HG02840 (cell line): ENCODE results near the gene TMEM217.

Experiments
- ATAC-seq: cut with Tn5 transposase; IDR thresholded peaks from one replicate; pipeline ENCODE4 v1.9.1; 2021; ENCODE audit warnings: mild to moderate bottlenecking, moderate library complexity, moderate number of reproducible peaks; ENCODE audit not compliant: unreplicated experiment, low FRiP score

Gene TMEM217

DNA sequence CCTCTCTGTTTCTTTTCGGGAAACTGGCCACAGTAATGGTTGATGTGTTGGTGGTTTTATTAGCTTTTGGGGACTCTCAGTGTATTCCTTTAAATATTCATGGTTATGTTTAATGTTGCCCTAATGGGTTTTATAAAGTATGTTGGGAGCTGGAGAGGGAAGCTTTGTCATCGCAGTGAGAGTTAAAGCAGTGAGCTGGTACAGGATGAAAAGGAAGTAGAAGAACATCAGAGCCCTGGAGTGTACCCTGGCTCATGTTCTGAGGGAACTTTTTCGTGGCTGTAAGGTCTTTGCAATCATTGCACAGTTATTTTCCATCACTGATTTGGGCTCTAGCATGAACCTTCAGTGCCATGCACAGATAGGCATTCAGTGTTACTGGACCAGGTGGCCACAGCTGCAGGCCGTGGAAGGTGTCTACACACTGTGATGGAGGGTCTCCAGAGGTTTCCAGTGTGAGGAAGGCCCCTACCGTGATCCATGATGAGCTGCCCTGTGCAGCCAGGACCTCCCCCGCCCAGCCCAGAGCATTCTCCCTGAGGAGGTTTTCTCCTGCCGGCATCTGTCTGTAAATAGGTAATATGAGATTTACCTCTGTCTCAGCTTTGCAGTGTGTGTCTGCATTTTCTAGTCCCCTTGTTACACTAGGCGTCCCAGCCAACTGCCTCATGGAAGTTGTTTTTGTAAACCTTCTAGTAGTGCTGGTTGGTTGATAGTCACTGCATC, 22.4 kb upstream of the TMEM217 start:
- no peak for ATAC-seq

- no peak for ATAC-seq
Observed at GRCh38 chr6:37279366-37280134, 21.6 kb upstream of the TMEM217 start.

GRCh38 chr6:37277001-37277409, 19.1 kb upstream of the TMEM217 start:
- ATAC-seq, result no peak

GRCh38 chr6:37275350-37275749, 17.4 kb upstream of the TMEM217 start:
- ATAC-seq, result no peak

DNA sequence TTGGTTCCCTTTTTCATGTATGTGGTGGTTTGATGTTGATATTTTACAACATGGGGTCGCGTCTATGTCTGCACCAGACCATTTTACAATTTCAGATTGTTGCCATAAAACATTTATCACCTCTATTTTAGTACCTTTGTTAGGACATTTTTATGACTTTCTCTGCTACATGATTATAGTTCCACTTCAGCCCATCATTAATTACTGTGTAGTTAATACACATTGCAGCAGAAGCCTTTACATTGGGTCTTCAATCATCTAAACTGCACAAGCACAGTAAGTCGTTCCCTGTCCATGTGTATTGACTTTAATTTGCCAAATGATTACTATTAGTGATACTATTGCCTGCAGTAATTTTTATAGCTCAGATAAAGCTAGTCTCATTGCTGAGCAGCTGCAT, 15.7 kb upstream of the TMEM217 start:
- ATAC-seq, result no peak

DNA sequence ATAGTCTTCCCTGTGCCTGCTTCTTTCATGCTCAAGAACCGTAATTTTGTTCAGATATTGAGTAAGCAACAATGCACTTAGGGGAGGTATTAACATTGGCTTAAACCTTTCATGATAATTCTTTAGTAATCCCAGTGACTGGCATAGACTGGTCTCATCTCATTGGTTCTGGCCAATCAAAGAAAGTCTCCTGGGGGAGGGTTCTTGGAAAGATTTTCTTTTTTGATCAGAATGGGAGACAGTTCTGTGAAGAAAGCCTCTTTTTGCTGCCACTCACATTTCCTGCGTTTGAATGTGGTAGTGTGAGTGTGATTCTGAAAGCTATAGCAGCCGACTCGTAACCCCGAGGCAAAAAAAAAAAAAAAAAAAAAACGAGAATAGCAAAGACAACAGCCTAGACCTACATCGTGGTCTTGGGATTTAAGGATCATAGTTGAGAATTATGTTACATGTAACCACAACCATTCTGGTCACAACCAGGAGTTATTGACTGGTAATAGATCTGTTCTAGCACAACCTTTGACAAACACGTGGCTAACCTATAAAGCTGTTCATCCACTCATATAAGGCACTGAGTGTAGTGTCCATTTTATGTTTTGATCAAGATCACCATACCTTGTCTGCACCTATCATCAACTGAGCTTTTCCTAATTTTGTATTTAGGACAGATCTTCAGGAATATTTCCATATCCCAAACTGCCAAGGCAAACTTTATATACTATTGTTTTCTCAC, 15.1 kb upstream of the TMEM217 start:
- ATAC-seq, result no peak

- no peak for ATAC-seq
Observed at GRCh38 chr6:37269105-37269504, 11.2 kb upstream of the TMEM217 start.

DNA sequence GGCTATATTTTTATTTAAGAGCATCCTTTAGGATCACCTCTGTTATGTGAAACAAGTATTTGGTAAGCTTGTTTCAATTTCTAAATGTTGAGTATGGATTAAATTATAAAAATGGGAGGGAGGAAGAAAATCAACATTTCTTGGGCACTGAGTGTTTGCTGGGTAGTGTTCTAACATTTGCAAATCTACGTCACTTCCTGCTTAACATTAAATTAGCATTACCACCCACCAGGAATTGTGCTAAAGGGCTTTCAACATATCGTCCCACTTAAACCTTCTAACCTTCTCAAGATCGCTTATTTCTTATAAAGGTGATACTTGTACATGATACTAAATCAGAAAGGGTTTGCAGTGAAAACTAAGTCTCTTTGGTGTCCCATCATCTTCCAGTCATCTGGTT, 7.9 kb upstream of the TMEM217 start:
- ATAC-seq, result no peak

- ATAC-seq, result no peak
Observed at GRCh38 chr6:37265001-37265400, 7.1 kb upstream of the TMEM217 start.

DNA sequence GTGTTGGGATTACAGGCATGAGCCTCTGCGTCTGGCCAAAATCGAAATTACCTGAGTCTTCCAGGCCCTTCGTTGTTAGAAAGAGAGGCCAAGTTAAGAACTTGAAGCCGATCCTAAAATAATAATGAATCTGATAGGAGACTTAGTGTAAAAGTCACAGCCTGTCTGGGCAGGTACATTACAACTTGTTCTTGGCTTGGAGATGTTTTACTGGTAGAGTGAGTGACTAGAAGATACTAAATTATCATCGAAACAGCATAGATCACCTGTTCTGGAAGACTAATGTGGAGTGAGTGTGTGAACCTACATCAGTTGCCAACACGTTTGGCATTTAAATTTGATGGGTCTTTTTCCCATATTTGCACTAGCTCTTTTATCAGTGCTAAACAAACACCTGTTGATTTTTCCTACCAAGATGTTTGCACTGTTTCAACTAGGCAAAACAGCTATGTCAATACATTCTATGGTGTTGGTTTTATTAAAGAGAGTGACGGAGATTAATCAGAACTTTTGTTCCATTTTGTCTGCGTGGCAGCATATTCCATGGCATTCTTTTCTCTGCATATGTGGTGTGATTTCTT, 4.6 kb upstream of the TMEM217 start:
- ATAC-seq, result no peak

- no peak for ATAC-seq
Observed at GRCh38 chr6:37261198-37261597, 3.3 kb upstream of the TMEM217 start.

- ATAC-seq, result no peak
Observed at GRCh38 chr6:37260444-37260843, 2.5 kb upstream of the TMEM217 start.

GRCh38 chr6:37260040-37260439, 2.1 kb upstream of the TMEM217 start:
- no peak for ATAC-seq

DNA sequence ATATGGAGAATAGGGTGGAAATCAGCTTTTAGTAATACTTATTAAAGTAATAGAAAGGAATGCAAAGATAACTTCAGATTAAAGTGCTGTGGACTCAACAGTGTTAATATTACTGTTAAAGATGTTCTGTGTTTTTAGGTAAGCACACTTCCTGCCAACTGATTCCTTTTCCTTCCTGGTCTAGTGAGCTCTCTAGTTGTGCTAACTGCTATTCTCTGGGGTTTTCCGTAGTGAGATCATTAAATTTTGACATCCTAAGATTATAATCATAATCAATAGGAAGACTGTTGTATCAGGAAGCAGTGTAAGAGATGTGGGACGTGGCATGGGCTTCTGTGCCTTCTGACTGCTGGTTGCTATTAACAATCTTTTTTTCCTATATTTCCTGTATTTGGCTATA, 1.2 kb upstream of the TMEM217 start:
- ATAC-seq, result no peak

GRCh38 chr6:37258405-37259105, 611 bp upstream of the TMEM217 start:
- ATAC-seq, result no peak

GRCh38 chr6:37257320-37257633, 667 bp downstream of the TMEM217 start:
- no peak for ATAC-seq

DNA sequence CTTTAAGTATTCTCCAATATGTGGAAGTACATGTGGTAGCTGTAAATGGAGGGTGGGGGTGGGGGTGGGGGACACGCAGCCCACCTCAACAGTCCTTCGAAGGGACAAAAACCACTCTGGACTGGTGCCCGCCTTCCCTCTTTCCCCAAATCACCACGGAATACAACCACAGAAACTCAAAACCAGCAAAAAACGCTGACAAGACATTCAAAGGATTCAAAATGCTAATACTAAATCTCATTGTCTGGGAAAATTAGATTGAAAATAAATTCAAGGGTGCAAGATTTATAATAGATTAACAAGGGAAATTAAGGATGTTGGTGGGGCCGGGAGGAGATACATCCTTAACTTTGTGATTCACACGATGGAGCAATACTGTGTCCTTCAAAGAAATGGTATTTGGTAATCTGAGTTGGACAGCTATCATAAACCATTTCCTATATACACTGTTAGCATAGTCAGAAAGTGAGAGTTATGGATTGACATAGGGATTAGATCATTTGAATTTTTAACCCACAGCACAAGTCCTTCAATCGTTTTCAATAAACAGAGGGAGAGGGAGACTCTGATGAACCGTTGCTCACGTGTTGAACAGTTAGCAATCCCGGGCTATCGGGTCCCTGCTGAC, 1.1 kb downstream of the TMEM217 start:
- no peak for ATAC-seq

DNA sequence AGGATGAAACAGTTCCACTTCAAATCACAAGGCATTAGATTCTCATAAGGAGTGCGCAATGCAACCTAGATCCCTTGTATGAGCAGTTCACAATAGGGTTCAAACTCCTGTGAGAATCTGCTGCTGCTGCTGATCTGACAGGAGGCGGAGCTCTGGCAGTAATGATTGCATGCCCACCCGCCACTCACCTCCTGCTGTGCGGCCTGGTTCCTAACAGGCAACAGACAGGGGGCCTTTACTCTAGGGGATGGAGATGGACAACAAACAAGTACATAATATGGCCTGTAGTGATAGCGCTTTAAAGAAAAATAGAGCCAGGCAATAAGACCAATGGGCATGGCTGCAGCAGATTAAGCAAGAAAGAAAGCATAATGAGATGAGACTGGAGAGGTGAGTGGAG, 3.1 kb downstream of the TMEM217 start:
- no peak for ATAC-seq

GRCh38 chr6:37253486-37254007, 4.4 kb downstream of the TMEM217 start:
- ATAC-seq, result no peak

DNA sequence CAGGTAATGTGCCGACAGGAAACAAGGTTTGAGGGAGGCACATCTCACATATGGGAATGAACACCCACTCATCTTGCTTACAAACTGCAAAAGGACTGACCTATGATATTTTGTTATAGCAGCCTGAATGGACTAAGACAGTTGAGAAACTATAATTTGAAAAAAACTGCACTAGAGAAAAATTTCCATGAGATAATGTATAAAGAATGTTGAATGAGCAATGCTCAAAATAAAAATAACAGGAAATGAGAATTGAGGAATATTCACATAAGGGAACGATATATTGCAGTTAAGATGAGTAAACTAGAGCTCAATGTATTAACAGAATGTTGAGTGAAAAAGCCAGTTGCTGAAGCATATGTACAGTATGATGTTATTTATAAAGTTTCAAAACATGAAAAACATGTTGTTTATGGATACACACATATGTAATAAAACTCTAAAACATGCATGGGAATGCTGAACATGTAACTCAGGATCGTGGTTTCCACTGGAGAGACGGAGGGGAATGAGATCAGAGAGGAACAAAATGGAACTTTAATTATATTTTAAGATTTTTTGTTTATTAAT, 6.6 kb downstream of the TMEM217 start:
- ATAC-seq, result no peak
